ENCODE data around the gene PRPSAP2.
"Not testable (repeated sequence)": the region's sequence is repeated elsewhere in the genome, so short reads cannot be mapped to it uniquely, and the experiment has no call there.

PRPSAP2 gene, protein sequence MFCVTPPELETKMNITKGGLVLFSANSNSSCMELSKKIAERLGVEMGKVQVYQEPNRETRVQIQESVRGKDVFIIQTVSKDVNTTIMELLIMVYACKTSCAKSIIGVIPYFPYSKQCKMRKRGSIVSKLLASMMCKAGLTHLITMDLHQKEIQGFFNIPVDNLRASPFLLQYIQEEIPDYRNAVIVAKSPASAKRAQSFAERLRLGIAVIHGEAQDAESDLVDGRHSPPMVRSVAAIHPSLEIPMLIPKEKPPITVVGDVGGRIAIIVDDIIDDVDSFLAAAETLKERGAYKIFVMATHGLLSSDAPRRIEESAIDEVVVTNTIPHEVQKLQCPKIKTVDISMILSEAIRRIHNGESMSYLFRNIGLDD

DNA sequence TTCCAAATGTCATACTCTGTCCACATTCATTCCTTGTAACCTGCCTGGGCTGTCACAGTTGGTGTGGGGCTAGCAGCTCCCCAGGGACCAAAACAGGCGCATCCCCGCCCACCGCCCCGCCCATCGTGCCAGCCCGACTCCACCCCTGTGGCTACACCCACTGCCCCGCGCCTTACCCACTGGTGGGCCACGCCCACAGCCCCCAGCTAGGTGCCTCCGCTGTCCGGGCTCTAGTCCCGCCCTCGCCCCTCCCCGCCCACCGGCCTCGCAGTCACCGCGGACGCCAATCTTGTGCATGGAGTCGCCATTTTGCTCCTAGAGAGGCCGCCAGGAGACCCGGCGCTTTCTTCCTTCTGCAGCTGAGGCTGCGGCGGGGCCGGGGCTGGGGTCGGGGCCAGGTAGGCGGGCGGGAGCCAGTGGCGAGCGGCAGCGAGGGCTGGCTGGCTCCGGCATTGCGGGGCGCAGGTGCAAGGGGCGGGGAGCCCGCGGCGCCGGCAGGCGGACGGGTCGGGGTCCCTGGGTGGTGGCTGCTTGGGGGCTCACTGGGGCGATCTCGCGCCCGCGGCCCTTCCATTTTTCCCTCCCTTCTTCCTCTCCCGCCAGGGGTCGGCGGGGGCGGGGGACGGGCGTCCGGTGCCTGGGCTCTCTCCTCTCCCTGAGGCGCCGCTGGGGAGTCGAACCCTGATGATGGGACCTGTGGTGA is at the start of gene PRPSAP2:
PRPSAP2 (plus strand) TSS at position 268 of the 703 bp plus-strand sequence. CDS start 7,703 bp downstream, outside the sequence.
- H3K4me3 ChIP-seq (ENCODE audit: low read depth, low read length) = peak within 1 kb of the TSS; percentile 83
- H3K27me3 ChIP-seq (ENCODE audit: control insufficient read depth, insufficient read depth, low read length) = no peaks in the 10 kb centered on the region

DNA sequence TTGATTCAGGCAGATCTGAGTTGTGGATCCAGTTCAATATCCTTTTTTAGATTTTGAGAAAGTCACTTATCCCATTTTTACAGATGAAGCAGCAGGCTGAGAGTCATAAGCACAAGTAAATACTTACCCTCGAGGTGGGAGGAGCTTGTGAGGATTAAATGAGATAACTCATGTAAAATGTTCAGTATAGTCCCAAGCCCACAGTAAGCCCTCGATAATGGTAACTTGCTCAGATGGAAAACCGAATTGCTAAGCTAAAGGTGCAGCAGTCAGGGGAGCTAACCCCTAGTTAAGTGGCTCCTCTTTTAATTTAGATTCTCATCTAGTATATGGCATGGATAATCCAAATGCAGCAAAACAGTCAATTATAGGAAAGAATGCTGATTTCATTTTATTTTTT is 42.0 kb upstream of the PRPSAP2 start:
- H3K9me3 ChIP-seq (ENCODE audit: control insufficient read depth, insufficient read depth, low read length); H3K4me3 ChIP-seq (ENCODE audit: low read depth, low read length); H3K9ac ChIP-seq (ENCODE audit: low read depth, low read length); H3K4me1 ChIP-seq (ENCODE audit: control insufficient read depth, insufficient read depth, low read length); H3K36me3 ChIP-seq (ENCODE audit: control insufficient read depth, insufficient read depth, low read length); H3K27me3 ChIP-seq (ENCODE audit: control insufficient read depth, insufficient read depth, low read length): not testable (repeated sequence)

More for the DNA sequence above, at the start of gene PRPSAP2:
- peak within 1 kb of the TSS; percentile 88 for H3K9ac ChIP-seq (ENCODE audit: low read depth, low read length)
- H3K4me1 ChIP-seq (ENCODE audit: control insufficient read depth, insufficient read depth, low read length) = no peaks in the 10 kb centered on the region
- no peaks in the 10 kb centered on the region for H3K36me3 ChIP-seq (ENCODE audit: control insufficient read depth, insufficient read depth, low read length)
- H3K9me3 ChIP-seq (ENCODE audit: control insufficient read depth, insufficient read depth, low read length) = no peaks in the 10 kb centered on the region

DNA sequence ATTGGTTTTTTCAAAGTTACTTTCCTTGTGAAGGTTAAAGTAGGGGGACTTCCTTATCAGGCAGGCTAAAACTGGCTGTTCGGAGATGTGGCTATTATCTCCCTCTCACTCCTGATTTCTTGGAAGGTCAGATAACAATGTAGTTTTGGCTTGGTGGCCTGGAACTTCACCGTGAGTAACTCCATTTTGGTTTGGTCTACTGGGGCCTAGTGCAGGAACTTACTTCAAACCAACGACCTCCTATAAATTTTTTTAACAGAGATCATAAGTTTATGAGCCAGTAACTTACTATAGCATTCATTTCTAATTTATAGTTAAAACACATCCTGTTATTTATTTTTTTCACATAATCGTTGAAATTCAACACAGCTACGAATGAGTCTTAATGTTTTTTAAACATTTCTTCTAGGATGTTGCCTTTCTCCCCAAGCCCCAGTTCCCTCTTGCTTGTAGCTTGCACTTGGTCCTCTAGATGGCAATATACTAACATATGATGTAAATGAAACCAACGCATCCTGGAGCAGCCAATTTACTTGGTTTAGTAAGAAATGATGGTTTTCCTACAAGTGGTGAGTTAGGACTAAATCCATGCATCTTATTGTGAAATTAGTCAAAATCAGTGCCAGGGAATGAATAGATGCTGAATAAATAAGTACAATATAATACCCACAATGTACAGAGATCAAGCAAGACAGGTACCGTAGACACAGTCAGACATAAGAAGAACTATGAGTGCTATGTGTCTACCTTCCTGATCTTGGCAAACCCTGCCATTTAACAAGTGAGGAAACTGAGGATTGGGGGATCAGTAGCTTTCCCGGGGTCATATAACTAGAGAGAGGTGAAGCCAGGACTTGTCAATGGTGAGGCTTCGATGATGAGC is 41.2 kb upstream of the PRPSAP2 start:
- not testable (repeated sequence) for H3K9me3 ChIP-seq (ENCODE audit: control insufficient read depth, insufficient read depth, low read length); H3K27me3 ChIP-seq (ENCODE audit: control insufficient read depth, insufficient read depth, low read length); H3K9ac ChIP-seq (ENCODE audit: low read depth, low read length); H3K4me1 ChIP-seq (ENCODE audit: control insufficient read depth, insufficient read depth, low read length); H3K36me3 ChIP-seq (ENCODE audit: control insufficient read depth, insufficient read depth, low read length); H3K4me3 ChIP-seq (ENCODE audit: low read depth, low read length)

DNA sequence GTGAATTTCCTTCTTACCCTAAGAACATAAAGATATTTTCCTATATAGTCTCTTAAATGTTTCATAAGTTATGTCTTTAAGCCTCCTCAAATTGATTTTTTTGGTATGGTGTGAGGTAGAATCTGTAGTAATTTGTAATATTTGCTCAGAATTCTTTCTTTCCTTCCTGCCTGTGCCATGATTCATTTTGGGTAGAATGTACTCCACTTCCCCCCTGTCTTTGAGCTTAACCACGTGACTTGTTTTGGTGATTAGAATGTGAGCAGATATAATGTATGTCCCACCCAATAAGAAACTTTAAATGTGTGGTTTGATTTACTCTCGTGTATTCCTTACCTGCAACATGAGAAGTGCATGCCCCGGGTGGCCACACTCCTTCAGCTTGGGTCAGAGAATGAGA is 36.5 kb upstream of the PRPSAP2 start:
- not testable (repeated sequence) for H3K4me1 ChIP-seq (ENCODE audit: control insufficient read depth, insufficient read depth, low read length); H3K4me3 ChIP-seq (ENCODE audit: low read depth, low read length); H3K9me3 ChIP-seq (ENCODE audit: control insufficient read depth, insufficient read depth, low read length); H3K9ac ChIP-seq (ENCODE audit: low read depth, low read length); H3K36me3 ChIP-seq (ENCODE audit: control insufficient read depth, insufficient read depth, low read length); H3K27me3 ChIP-seq (ENCODE audit: control insufficient read depth, insufficient read depth, low read length)

DNA sequence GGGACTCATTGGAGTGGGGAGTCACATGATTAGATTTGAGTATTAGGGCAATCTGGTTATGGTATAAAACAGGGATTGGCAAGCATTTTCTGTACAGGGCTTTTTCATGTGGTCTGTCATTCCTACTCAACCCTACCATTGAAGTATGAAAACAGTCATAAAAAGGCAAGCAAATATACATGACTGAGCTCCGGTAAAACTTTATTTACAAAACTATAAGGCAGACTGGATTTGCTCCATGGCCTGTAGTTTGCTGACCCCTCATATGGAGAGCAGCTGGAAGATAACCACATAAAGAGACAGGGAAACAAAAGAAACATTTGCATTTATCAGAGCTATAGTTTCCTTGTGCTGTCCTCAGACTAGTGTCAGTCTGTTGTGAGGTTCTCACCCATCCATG is 30.3 kb upstream of the PRPSAP2 start:
- H3K9ac ChIP-seq (ENCODE audit: low read depth, low read length); H3K36me3 ChIP-seq (ENCODE audit: control insufficient read depth, insufficient read depth, low read length); H3K27me3 ChIP-seq (ENCODE audit: control insufficient read depth, insufficient read depth, low read length); H3K4me1 ChIP-seq (ENCODE audit: control insufficient read depth, insufficient read depth, low read length); H3K9me3 ChIP-seq (ENCODE audit: control insufficient read depth, insufficient read depth, low read length); H3K4me3 ChIP-seq (ENCODE audit: low read depth, low read length): not testable (repeated sequence)

DNA sequence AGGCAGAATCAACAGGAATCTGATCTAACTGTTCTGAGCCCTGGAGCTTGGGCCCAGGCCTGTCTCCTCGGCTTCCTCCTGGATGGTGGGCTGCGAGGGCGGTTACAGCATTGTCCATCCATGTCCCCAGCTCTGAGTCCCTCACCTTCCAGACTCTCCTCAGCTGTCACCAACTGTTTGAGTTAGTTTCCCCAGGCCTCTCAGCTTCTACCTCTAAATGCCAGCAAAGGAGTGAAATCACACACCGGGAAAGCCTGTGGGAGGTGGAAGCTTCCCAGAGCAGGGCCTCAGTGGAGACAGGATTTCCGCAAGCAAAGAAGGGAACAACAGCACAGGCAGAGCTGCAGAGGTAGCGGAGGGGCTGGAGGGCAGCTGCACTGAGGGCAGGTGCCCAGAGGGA is 9.4 kb upstream of the PRPSAP2 start:
- H3K9ac ChIP-seq (ENCODE audit: low read depth, low read length) = no peak overlapping the region
- no peaks in the 10 kb centered on the region for H3K27me3 ChIP-seq (ENCODE audit: control insufficient read depth, insufficient read depth, low read length)
- no peaks in the 10 kb centered on the region for H3K9me3 ChIP-seq (ENCODE audit: control insufficient read depth, insufficient read depth, low read length)
- H3K4me3 ChIP-seq (ENCODE audit: low read depth, low read length) = no peak overlapping the region
- H3K4me1 ChIP-seq (ENCODE audit: control insufficient read depth, insufficient read depth, low read length) = no peaks in the 10 kb centered on the region
- no peaks in the 10 kb centered on the region for H3K36me3 ChIP-seq (ENCODE audit: control insufficient read depth, insufficient read depth, low read length)

DNA sequence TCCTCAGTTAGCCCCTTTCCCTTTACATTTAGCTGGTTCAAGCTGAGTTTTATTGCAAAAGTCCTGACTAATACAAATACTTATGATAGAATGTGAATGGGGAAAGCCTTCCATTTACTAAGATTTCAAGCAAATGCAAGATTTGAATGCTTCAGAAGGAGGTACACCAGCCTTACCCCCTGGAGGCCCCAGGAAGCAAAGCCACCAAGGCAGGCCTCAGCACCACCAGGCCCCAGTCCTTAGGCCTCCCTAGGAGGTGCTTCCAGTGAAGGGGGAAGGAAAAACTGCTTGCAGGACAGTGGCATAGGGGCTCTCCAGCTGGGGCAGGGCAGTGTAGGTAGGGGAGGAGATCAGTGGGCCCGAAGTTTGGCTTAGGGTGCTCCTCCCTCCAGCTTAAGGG is 7.3 kb upstream of the PRPSAP2 start:
- Histone ChIP-seq H3K4me3 (ENCODE audit: low read depth, low read length) (no peak overlapping the region), H3K27me3 (ENCODE audit: control insufficient read depth, insufficient read depth, low read length) (no peaks in the 10 kb centered on the region), H3K36me3 (ENCODE audit: control insufficient read depth, insufficient read depth, low read length) (no peaks in the 10 kb centered on the region), H3K9ac (ENCODE audit: low read depth, low read length) (no peak overlapping the region), H3K4me1 (ENCODE audit: control insufficient read depth, insufficient read depth, low read length) (no peaks in the 10 kb centered on the region), H3K9me3 (ENCODE audit: control insufficient read depth, insufficient read depth, low read length) (no peaks in the 10 kb centered on the region)

DNA sequence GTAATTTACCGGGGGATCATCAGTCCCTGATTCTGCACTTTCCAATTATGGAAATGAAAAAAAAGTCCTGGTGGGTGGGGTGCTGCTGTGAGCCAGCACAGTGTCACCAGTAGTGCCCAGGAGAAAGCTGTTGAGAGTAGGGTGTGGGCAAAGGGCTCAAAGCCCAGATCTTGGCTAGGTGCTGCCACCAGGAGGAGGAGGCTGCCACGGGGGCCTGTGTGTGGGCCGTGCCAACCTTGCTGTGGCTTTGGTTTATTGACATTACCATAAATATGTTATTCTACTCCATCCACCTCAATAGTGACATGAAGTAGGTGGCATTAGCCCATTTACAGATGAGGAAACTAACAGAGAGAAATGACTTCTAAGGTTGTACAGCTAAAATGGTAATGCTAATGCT is 6.7 kb upstream of the PRPSAP2 start:
- H3K9ac ChIP-seq (ENCODE audit: low read depth, low read length) = no peak overlapping the region
- no peaks in the 10 kb centered on the region for H3K27me3 ChIP-seq (ENCODE audit: control insufficient read depth, insufficient read depth, low read length)
- H3K4me1 ChIP-seq (ENCODE audit: control insufficient read depth, insufficient read depth, low read length) = no peaks in the 10 kb centered on the region
- no peak overlapping the region for H3K4me3 ChIP-seq (ENCODE audit: low read depth, low read length)
- no peaks in the 10 kb centered on the region for H3K36me3 ChIP-seq (ENCODE audit: control insufficient read depth, insufficient read depth, low read length)
- H3K9me3 ChIP-seq (ENCODE audit: control insufficient read depth, insufficient read depth, low read length) = no peaks in the 10 kb centered on the region

DNA sequence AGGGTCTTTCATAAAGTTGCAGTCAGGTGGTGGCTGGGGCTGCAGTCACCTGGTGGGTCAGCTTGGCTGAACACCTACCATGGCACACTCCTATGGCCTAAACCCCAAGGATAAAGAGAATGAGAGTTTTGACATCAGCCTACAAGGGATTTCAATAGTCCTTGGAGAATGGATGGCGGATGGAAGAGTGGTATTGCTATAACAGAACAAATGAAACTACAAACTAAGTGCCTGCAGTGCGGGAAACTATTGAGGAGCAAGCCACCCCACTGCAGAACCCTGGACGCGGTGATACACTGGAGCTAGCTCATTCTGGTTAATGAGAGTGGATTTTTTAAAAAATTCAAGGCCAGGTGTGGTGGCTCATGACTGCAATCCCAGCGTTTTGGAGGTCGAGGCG is 3.0 kb upstream of the PRPSAP2 start:
- no peaks in the 10 kb centered on the region for H3K4me1 ChIP-seq (ENCODE audit: control insufficient read depth, insufficient read depth, low read length)
- H3K36me3 ChIP-seq (ENCODE audit: control insufficient read depth, insufficient read depth, low read length) = no peaks in the 10 kb centered on the region
- H3K9ac ChIP-seq (ENCODE audit: low read depth, low read length) = no peak overlapping the region
- H3K27me3 ChIP-seq (ENCODE audit: control insufficient read depth, insufficient read depth, low read length) = no peaks in the 10 kb centered on the region
- no peaks in the 10 kb centered on the region for H3K9me3 ChIP-seq (ENCODE audit: control insufficient read depth, insufficient read depth, low read length)
- no peak overlapping the region for H3K4me3 ChIP-seq (ENCODE audit: low read depth, low read length)

DNA sequence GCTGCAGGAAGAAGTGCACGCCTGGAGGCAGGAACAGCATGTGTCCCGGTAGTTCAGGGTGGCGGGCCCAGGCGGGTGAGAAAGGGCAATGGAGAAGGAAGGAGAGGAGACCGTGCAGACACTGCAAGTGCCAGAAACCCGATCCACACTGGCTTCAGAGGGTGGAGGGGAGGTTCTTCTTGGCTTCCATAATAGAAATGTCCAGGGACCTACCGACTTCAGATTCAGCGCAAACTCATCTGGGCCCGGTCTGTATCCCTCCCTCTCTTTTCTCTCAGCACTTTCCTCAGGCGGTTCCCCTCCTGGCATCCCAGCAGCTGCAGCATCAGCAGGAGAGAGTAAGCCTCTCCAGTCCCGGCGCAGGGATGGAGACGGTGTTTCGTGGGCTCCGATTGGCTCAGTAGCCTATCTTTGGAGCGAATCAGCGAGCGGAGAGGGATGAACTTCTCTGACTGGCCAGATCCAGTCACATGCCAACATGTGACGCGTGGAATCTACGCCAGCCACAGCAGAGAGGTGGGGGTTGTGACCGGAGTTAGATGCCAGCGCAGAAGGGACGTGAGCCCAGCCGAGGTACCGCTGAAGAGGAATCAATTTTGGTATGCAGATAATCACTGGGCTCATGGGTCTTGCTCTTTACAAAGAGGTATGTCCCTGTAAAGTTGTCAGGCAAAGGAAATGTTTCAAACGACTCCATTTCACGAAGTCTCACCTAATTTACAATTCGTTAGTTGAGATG is 1.9 kb upstream of the PRPSAP2 start:
- Histone ChIP-seq H3K9me3 (ENCODE audit: control insufficient read depth, insufficient read depth, low read length) (no peaks in the 10 kb centered on the region), H3K27me3 (ENCODE audit: control insufficient read depth, insufficient read depth, low read length) (no peaks in the 10 kb centered on the region), H3K36me3 (ENCODE audit: control insufficient read depth, insufficient read depth, low read length) (no peaks in the 10 kb centered on the region), H3K4me3 (ENCODE audit: low read depth, low read length) (peak overlapping the region; percentile 87), H3K9ac (ENCODE audit: low read depth, low read length) (no peak overlapping the region), H3K4me1 (ENCODE audit: control insufficient read depth, insufficient read depth, low read length) (no peaks in the 10 kb centered on the region)

DNA sequence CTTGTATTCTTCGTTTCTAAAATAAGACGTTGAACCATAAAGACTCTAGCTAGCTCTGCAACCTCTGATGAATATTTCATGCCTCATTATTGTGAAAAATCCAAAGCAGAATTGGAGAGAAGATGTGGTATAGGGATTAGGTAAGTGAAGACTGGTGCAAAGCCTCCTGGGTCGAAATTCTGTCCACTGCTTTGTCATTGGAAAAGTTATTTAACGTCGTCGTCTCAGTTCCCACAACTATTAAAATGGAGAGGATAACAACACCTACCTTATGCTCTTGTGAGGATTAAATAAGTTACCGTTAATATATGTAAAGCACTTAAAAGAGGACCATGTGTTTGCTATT is 1.4 kb upstream of the PRPSAP2 start:
- Histone ChIP-seq H3K4me1 (ENCODE audit: control insufficient read depth, insufficient read depth, low read length) (no peaks in the 10 kb centered on the region), H3K9me3 (ENCODE audit: control insufficient read depth, insufficient read depth, low read length) (no peaks in the 10 kb centered on the region), H3K9ac (ENCODE audit: low read depth, low read length) (no peak overlapping the region), H3K27me3 (ENCODE audit: control insufficient read depth, insufficient read depth, low read length) (no peaks in the 10 kb centered on the region), H3K4me3 (ENCODE audit: low read depth, low read length) (peak overlapping the region; percentile 87), H3K36me3 (ENCODE audit: control insufficient read depth, insufficient read depth, low read length) (no peaks in the 10 kb centered on the region)

Measured in iPS-15b (cell line).